CD4-positive, alpha-beta T cell treated with Interleukin-6 at 100 ng/mL for 8 hours (primary cell): ENCODE measurements around the gene GTF2H4.
"Not testable (repeated sequence)": the region's sequence is repeated elsewhere in the genome, so short reads cannot be mapped to it uniquely, and the experiment has no call there.

ENCODE experiments used
- DNase-seq: peaks from one replicate; pipeline ENCODE4 v3.0.0-alpha.2; 2020; ENCODE audit warnings: mixed read lengths, low spot score

The GTF2H4 gene

DNA sequence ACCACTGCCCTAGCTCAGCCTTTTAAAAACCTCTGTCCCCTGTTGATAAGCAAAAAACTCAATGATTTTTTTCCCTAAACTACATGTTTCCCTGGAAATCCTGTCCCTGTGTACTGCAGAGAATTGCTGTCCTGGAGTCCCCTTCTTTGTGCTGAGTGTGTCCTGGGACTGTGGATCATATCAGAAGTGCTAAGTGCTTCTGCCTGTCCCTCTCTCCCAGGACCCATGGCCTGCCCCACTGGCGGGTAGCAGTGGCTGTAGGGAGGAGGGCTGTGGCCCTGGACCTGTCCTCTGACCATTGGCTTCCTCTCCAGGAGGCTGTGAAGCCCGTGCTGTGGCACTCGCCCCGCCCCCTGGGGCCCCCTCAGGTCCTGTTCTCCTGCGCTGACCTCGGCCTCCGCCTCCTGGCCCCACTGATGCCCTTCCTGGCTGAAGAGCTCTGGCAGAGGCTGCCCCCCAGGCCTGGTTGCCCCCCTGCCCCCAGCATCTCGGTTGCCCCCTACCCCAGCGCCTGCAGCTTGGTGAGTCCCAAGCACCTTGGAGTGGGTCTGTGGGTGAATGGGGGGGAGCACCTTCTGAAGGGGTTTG is 16.1 kb downstream of the GTF2H4 start:
- not testable (repeated sequence) for DNase-seq

DNA sequence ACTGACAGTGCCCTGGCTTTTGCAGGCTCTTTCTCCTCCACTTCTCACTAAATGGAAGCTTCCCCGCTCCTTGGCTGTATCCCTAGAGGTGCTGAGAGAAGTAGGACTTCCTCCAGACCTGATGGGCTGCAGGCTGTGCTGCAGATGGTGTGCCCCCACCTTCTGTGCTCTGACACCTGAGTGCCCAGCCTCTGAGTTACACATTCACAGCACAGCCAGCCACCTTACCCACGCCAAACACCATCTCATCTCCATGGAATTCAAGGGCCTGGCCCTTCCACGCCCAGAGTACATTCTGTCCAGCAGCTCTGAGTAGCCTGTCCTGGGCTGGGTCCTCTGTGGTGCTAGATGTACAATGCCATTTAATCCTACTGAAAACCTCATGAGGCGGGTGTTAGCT is 18.6 kb downstream of the GTF2H4 start:
- no peak for DNase-seq

- DNase-seq, result not testable (repeated sequence)
These were observed 19.1 kb downstream of the GTF2H4 start for GRCh38 chr6:30927080-30927479.

- DNase-seq, result no peak
These were observed 20.7 kb downstream of the GTF2H4 start for GRCh38 chr6:30928677-30929076.

DNA sequence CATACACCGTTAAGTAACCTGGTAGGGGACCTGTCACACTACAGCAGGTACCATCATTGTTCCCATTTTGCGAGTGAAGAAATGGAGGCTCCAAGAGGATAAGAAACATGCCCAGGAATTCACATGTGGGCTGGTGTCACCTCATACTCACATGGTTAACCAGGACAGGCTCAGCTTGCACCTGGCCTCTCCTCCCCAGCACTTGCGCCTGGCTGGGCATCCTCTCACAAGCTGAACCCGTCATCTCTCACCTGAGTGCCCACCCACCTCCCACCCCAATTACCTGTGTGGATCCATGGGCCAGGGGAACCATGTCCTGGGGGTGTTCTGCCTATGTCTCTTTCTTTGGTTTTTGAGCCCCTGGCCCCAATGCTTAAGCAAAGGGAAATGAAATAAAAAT is 22.5 kb downstream of the GTF2H4 start:
- no peak for DNase-seq

- no peak for DNase-seq
These were observed 23.3 kb downstream of the GTF2H4 start for GRCh38 chr6:30931272-30931671.

DNA sequence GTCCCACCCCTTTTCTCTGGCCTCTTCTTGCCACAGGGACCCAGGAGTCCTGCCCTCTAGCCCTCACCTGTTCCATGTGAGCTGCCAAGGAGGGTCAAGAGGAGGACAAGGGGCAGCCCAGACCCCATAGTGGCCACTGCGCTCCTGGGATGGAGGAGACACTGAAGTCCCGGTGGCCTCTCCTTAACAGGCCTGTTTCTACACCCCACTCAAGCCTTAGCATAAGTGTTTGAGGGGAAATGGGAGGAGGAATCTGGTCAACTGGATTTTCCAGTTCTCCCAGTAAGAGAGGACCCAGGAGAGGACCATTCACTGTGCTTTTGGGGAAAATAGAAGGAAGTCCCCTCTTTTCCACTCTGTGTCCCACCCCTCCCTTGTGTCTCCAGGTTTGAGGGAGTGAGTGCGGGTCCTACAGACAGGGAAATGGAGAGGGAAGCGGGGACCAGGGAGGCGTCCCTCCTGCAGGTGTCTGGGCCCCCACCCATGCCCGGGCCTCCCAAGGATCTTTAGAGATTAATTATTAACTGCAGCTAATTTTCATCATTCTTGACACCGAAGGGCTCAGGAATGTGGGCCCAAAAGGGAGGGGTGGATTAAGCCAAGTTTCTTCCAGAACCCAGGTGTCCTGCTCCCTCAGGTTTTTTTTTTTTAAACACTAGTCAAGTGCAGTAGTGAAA is 24.1 kb downstream of the GTF2H4 start, which contains the start of gene SFTA2:
SFTA2 (minus strand) TSS at position 202 of the 677 bp plus-strand sequence; CDS start at position 128, 74 bp downstream.
- no peak for DNase-seq

DNA sequence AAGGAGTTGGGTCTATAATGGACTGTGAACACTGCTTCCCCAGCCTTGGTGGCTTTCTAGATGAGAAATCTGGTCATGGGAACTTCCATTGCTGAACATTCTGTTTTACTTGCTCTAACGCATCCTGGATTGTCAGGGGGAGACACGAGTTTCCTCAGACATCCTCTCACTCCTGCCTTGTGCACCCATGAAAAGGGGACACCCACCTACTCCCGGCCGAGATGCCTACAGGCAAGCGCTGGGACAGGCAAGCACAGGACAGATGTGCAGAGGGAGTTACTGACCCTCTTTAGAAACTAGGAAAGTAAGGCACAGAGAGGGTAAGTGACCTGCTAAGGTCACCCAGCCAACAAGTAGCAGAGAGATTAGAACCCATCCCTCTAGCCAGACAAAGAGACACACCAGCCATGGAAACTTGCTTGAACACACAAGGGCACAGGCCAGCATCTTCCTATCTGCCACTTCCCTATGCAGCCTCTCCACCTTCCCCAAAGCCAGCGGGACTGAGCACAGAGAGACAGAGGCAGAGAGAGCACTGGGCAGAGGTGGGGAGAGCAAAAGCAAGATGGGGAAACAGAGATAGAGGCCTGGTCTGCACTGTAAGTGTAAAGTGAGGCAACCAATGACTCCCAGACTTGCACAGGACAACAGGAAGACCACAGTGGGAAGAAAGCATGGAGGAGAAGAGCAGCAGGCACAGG is 24.8 kb downstream of the GTF2H4 start:
- no peak for DNase-seq

DNA sequence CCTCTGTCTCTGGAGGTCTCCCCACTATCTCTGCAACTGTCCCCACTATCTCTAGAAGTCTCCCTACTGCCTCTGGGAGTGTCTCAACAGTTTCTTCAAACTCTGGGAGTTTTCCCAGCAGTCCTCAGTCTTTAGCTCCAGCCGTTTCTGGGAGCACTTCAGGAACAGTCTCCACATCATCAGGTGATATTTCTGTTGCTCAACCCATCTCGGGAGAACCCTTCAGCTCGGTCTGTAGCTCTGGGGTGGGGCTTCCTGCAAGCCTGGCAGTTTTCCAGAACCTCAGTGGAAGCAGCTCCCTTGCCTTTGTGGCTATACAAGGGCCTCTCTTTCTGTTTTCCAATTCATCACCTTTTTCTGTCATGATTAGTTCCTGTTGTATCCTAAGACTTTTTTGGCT is 27.0 kb downstream of the GTF2H4 start:
- DNase-seq, result no peak

DNA sequence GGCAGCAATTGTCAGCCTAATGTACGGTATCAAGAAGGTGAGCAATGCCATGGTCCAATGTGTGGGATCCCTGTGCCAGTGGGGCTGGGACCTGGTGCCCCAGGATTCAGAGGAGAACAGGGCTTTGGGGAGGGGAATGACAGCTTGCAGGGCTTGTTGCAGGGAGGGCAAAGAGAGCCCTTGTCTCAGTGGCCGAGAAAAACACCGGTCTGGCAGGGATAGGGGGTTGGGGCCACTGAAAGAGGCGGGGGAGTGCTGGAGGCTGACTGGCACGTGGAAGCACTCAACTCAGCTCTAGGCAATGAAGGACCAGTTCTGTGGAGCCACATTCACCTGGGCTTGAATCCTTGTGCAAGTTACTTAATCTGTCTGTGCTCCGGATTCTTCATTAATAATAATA is 29.3 kb downstream of the GTF2H4 start:
- no peak for DNase-seq

DNA sequence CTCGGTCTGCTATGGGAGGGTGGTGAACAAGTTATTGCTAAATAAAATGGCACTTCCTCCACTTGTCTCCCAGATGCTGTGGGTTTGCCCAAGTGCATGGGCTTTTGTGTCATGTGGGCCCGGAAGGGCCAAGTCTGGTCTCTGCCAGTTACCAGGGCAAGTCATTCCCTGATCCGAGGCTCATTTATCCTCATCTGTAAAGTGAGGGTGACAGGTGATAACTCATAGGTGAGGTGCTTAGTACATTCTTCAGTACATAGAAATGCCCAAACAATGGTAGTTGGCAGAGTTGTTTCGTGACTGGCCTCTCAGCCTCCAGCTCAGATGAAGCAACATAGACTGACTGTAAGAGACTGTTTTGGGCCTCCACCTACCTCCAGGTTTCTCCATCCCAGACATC is 30.7 kb downstream of the GTF2H4 start:
- no peak for DNase-seq

- DNase-seq, result no peak
These were observed 31.5 kb downstream of the GTF2H4 start for GRCh38 chr6:30939473-30939872.

DNA sequence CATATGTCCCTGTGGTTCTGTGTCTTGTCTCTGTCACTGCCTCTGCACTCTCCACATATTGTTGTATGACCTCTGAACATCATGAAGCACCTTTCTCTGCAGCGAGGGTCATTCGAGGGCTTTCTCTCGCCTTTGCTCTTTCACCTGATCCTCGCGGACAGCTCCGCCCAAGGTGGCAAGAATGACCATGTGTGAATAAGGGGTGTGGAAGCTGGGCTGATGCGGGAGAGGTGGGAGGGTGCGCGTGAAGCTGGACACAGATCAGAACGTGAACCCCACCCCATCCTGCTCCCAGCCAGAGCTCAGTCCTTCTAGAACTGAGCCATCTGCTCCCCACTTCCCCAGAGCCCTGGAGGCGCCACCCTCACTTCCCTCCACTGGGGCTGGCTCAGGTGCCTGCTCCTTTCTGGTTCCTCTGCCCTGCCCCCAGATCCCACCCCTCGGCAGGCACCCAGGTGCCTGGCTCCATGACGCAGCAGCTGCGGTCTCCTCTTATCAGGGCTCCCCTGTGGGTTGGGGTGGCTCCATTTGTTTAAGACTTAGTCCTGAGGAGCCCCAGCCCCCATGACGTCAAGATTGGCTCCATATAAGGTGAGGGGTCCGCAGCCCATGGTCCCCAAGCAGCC is 32.5 kb downstream of the GTF2H4 start, which contains the start of gene MUCL3:
MUCL3 (plus strand) TSS at position 613 of the 626 bp plus-strand sequence. CDS start 27 bp downstream, outside the sequence.
- DNase-seq, result no peak

DNA sequence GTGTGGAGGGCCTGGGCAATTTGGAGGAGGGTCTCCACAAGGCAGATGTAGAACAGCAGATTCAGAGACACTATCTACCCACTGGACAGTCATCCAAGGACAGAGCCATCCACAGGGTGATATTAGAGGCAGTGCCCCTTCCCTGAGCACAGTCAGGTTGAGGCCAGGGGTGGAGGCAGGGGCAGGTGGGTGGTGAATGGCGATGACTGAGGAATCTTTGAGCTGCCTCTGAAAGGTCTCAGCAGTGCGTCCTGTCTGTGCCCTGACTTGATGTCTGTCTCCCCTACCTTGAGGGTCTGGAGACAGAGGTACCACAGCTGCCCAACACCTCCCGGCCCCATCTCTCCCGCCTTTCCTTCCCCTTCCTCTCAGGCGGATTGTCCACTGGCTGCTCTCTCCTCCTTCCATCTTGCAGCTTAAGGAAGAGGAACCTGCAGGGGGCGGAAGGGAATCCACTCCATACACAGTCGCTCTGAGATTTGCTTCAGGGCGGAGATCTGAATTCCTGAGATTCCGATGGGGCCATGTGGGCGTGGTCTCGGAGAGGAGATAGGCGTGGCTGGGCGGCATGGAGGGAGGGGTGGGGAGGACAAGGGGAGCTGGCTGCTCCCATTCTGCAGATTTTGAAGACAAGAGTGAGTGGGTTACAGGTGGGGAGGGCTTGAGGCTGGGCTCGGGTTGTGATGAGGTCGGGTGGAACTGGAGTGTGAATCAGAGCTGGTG is 34.5 kb downstream of the GTF2H4 start:
- no peak for DNase-seq

DNA sequence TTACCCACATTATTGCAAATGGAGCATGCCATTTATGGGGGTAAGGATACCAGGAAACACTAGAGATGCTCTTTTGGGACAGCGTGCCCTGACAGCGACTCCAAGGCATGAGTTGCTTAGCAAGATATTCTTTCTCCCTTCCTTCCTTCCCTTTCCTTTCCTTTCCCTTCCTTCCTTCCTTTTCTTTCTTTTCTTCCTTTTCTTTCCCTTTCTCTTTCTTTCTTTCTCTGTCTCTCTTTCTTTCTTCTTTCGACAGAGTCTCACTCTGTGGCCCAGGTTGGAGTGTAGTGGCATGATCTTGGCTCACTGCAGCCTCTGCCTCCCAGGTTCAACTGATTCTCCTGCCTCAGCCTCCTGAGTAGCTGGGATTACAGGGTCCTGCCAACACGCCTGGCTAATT is 36.0 kb downstream of the GTF2H4 start:
- no peak for DNase-seq

GRCh38 chr6:30945281-30945680 is 37.3 kb downstream of the GTF2H4 start:
- no peak for DNase-seq

DNA sequence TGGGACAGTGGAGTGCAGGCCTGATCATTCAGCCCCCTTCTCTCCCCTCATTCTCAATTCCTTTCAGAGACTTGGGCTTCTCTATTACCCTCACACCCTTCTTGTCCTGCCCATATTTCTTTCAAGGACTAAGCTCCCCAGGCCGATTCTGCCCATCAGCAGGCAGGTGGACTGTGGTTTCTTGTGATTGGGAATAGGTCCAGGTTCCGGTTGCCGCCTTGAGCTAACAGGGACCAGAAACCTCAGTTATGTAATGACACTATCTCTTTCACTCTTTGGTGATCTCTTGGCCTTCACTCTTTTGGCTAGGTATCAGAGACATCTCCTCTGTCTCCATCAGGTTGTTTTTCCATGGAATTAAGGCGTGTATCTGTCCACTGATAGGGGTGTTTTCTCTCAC is 39.2 kb downstream of the GTF2H4 start:
- no peak for DNase-seq

DNA sequence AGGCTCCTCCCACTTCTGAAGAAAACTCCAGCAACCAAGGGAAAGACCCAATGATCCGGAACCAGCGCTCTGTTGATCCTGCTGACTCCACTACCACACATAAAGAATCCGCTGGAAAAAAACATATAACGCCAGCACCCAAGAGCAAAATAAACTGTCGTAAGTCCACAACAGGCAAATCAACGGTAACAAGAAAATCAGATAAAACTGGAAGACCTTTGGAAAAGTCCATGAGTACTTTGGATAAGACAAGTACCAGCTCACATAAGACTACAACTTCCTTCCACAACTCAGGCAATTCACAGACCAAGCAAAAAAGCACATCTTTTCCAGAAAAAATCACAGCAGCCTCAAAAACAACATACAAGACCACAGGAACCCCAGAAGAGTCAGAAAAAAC is 40.8 kb downstream of the GTF2H4 start:
- no peak for DNase-seq

DNA sequence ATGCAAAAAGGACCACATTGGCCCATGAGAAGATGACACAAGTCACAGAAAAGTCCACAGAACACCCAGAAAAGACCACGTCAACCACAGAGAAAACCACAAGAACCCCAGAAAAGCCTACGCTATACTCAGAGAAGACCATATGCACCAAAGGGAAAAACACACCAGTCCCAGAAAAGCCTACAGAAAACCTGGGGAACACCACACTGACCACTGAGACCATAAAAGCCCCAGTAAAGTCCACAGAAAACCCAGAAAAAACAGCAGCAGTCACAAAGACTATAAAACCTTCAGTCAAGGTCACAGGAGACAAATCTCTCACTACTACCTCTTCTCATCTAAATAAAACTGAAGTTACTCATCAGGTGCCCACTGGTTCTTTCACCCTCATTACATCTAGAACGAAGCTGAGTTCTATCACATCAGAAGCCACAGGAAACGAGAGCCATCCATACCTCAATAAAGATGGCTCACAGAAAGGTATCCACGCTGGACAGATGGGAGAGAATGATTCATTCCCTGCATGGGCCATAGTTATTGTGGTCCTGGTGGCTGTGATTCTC is 44.0 kb downstream of the GTF2H4 start:
- no peak for DNase-seq

- DNase-seq, result no peak
These were observed 46.8 kb downstream of the GTF2H4 start for GRCh38 chr6:30954631-30955366.
